TTC549 (cell line): ENCODE measurements around the gene VARS2.

Experiments used
- FAIRE-seq: peaks from 2 replicates; lab custom pipeline; 2012; peaks lifted over from hg19 to GRCh38; lab: Jason Lieb, UNC

Gene VARS2

GRCh38 chr6:30931272-30931671 lies 17.2 kb downstream of the VARS2 start:
- FAIRE-seq = no peak

- FAIRE-seq = no peak
These were observed 18.1 kb downstream of the VARS2 start, which contains the start of gene SFTA2 for GRCh38 chr6:30931969-30932645. SFTA2 (minus strand) TSS chr6:30932170; CDS start chr6:30932096, 74 bp downstream.

- FAIRE-seq = no peak
These were observed 18.8 kb downstream of the VARS2 start for GRCh38 chr6:30932665-30933365.

GRCh38 chr6:30935018-30935417 lies 21.0 kb downstream of the VARS2 start:
- FAIRE-seq = no peak

- FAIRE-seq = no peak
These were observed 23.2 kb downstream of the VARS2 start for GRCh38 chr6:30937265-30937664.

DNA sequence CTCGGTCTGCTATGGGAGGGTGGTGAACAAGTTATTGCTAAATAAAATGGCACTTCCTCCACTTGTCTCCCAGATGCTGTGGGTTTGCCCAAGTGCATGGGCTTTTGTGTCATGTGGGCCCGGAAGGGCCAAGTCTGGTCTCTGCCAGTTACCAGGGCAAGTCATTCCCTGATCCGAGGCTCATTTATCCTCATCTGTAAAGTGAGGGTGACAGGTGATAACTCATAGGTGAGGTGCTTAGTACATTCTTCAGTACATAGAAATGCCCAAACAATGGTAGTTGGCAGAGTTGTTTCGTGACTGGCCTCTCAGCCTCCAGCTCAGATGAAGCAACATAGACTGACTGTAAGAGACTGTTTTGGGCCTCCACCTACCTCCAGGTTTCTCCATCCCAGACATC lies 24.7 kb downstream of the VARS2 start:
- no peak for FAIRE-seq

DNA sequence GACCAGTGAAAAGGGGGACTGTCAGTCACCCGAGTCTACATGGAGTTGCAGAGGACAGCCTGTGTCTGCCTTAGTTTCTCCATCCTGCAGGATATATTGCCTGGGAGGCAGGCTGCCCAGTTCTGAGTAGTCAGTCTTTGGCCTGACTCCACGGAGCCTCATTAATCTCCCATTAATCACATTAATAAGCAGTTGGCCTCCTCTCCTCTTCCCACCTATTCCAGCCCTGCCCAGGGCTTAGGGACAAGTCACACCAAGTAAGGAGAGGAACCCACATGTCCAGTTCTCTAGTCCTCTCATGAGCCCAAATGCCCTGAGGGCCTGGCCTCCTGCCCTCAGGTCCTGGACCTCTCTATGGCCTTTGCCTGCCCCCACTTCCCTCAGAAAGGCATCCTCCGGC lies 25.4 kb downstream of the VARS2 start:
- no peak for FAIRE-seq

- no peak for FAIRE-seq
These were observed 26.4 kb downstream of the VARS2 start, which contains the start of gene MUCL3 for GRCh38 chr6:30940361-30940986. MUCL3 (plus strand) TSS chr6:30940973; CDS start chr6:30941000, 27 bp downstream.

GRCh38 chr6:30942338-30943060 lies 28.5 kb downstream of the VARS2 start:
- no peak for FAIRE-seq

DNA sequence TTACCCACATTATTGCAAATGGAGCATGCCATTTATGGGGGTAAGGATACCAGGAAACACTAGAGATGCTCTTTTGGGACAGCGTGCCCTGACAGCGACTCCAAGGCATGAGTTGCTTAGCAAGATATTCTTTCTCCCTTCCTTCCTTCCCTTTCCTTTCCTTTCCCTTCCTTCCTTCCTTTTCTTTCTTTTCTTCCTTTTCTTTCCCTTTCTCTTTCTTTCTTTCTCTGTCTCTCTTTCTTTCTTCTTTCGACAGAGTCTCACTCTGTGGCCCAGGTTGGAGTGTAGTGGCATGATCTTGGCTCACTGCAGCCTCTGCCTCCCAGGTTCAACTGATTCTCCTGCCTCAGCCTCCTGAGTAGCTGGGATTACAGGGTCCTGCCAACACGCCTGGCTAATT lies 30.0 kb downstream of the VARS2 start:
- no peak for FAIRE-seq

DNA sequence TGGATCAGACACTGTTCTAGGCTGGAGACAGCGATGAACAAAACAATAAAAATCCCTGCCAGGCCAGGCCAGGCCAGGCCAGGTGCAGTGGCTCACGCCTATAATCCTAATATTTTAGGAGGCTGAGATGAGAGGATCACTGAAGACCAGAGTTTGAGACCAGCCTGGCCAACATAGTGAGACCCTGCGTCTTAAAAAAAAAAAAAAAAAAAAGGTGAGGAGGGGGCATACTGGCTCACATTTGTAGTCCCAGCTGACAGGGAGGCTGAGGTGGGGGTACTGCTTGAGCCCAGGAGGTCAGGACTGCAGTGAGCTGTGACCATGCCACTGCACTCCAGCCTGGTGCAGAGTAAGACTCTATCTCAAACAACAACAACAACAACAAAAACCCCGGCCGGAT lies 31.2 kb downstream of the VARS2 start:
- no peak for FAIRE-seq

DNA sequence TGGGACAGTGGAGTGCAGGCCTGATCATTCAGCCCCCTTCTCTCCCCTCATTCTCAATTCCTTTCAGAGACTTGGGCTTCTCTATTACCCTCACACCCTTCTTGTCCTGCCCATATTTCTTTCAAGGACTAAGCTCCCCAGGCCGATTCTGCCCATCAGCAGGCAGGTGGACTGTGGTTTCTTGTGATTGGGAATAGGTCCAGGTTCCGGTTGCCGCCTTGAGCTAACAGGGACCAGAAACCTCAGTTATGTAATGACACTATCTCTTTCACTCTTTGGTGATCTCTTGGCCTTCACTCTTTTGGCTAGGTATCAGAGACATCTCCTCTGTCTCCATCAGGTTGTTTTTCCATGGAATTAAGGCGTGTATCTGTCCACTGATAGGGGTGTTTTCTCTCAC lies 33.2 kb downstream of the VARS2 start:
- FAIRE-seq = no peak

- no peak for FAIRE-seq
These were observed 34.8 kb downstream of the VARS2 start for GRCh38 chr6:30948811-30949210.

- no peak for FAIRE-seq
These were observed 38.0 kb downstream of the VARS2 start for GRCh38 chr6:30951907-30952469.

DNA sequence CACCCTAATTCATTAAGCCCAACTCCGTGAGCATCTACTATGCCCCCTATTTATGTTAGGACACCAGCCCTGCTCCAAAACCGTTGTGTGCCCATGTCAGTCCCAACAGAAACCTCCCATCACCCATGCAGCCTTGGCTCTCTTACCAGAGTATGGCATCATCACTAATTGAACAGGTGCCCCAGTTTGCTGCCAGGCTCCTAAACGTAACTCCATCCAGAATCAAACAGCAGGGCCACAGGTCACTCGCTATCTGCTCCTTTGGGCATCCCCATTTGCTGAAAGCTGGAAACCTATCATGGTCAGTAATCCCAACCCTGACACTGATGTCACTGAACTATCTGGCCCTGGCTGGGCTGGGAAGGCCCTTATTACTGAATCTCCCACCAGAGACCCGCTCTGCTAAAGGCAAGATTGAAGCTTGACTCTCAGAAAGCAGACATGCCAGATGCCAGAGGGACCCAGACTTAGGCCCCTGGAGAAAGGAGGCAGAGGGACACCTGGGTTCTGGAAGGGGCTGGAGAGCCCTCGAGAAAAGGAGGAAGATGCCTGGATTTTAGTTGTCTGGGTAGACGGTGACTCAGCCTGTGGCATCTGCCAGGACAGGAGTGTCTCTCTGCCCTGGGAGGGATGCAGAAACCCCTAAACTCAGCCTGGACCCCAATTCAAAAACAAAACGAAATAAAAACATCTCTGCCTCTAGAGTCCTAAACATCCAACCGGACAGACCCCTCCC lies 40.8 kb downstream of the VARS2 start:
- FAIRE-seq = no peak

GRCh38 chr6:30955367-30956042 lies 41.5 kb downstream of the VARS2 start:
- no peak for FAIRE-seq

- FAIRE-seq = no peak
These were observed 43.7 kb downstream of the VARS2 start for GRCh38 chr6:30957716-30958115.

GRCh38 chr6:30960907-30961673 lies 47.1 kb downstream of the VARS2 start:
- FAIRE-seq = no peak

- no peak for FAIRE-seq
These were observed 48.7 kb downstream of the VARS2 start for GRCh38 chr6:30962716-30963115.

- no peak for FAIRE-seq
These were observed 49.6 kb downstream of the VARS2 start for GRCh38 chr6:30963641-30964040.
